Colonic mucosa (tissue), 4 donors: ENCODE measurements around the gene FBRSL1. TPM values are rescaled to one million over a fixed set of nuclear protein-coding genes. Genes with fewer than 3 reads are reported as not detected.

Source experiments
- DNase-seq: peaks from one replicate; pipeline ENCODE4 v3.0.0-alpha.2; 2020
- H3K27ac ChIP-seq: fragments of 200-600 bp; one replicate; pipeline ENCODE4 v1.8.0; 2021
- H3K27me3 ChIP-seq: fragments of 200-600 bp; one replicate; pipeline ENCODE4 v1.8.0; 2021
- H3K36me3 ChIP-seq: fragments of 200-600 bp; one replicate; pipeline ENCODE4 v1.8.0; 2021
- H3K4me1 ChIP-seq: fragments of 200-600 bp; one replicate; pipeline ENCODE4 v1.8.0; 2021; ENCODE audit warnings: mild to moderate bottlenecking
- H3K4me3 ChIP-seq: fragments of 200-600 bp; one replicate; pipeline ENCODE4 v1.8.0; 2021
- H3K9ac ChIP-seq, 2 donors: one replicate each; pipeline ENCODE4 v1.7.0; 2013; ENCODE audit warnings: control low read depth in 2 of 2, low read depth in 2 of 2, low read length in 2 of 2
- H3K9me3 ChIP-seq: fragments of 200-600 bp; one replicate; pipeline ENCODE4 v1.8.0; 2021
- CTCF ChIP-seq: fragments of 200-600 bp; IDR thresholded peaks from one replicate; pipeline ENCODE4 v1.8.0; 2022; ENCODE audit warnings: antibody characterized with exemption, mild to moderate bottlenecking
- intact Hi-C: fragments of 100-400 bp; cut with DNase I; formaldehyde crosslinking; loops from one replicate; pipeline ENCODE4 v1.14.1; 2022
- total RNA-seq, 2 donors: library from RNA; stranded (reverse); fragmentation: NEBNext Ultra II Directional in 1 of 2; extraction: Animal tissue kit (Norgen Biotek cat#: 25700) in 1 of 2; gene quantifications; one replicate each; pipeline ENCODE4 v1.2.1, GENCODE V29; 2021
- donor health status: healthy.
- donor health status: DM: no; HTN: no; CAD: no.
- donor health status: DM: no; HTN: no; CAD: no.

FBRSL1 gene
- total RNA-seq, 2 donors from 2014 or later, result 51.9 to 101 TPM

- Histone ChIP-seq H3K36me3 (no peaks in the 10 kb centered on the region), H3K27me3 (no peaks in the 10 kb centered on the region), H3K4me3 (no peak overlapping the region), H3K4me1 (peaks cover 2% of the 10 kb centered on the region), H3K9ac (no peak overlapping the region), H3K9me3 (no peaks in the 10 kb centered on the region), H3K27ac (no peak overlapping the region)
- no peak for TF ChIP-seq CTCF
- no peak for DNase-seq
- intact Hi-C loops, result no loop called here
Observed at GRCh38 chr12:132555686-132556085, 65.7 kb downstream of the FBRSL1 start.

GRCh38 chr12:132556216-132556615 is 66.3 kb downstream of the FBRSL1 start:
- Histone ChIP-seq H3K4me1 (peaks cover 3% of the 10 kb centered on the region), H3K27me3 (no peaks in the 10 kb centered on the region), H3K9me3 (no peaks in the 10 kb centered on the region), H3K36me3 (no peaks in the 10 kb centered on the region), H3K4me3 (no peak overlapping the region), H3K9ac (no peak overlapping the region), H3K27ac (no peak overlapping the region)
- intact Hi-C loops, result no loop called here
- no peak for TF ChIP-seq CTCF
- no peak for DNase-seq

DNA sequence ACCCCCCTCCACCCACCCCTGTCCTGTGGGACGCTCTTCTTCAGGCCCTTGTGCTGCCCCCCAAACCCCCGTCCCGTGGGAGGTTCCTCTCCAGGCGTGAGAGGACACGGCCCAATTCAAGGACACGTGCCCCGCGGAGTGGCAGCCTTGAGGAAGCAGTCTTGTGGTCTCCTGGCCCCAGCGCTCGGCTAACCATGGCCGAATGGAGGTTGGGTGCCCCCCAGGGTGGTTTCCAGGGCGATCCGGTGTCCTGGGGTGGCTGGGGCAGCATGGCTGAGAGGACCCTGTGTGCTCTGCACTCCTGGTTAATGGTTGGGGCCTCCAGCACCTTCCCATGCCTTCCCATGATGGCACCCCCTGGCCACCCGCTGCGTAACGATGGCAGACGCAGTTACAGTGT is 66.8 kb downstream of the FBRSL1 start:
- intact Hi-C loops, result no loop called here
- Histone ChIP-seq H3K4me3 (no peak overlapping the region), H3K27ac (no peak overlapping the region), H3K9me3 (no peaks in the 10 kb centered on the region), H3K9ac (no peak overlapping the region), H3K36me3 (no peaks in the 10 kb centered on the region), H3K27me3 (no peaks in the 10 kb centered on the region), H3K4me1 (peaks cover 6% of the 10 kb centered on the region)
- TF ChIP-seq CTCF, result no peak
- no peak for DNase-seq

DNA sequence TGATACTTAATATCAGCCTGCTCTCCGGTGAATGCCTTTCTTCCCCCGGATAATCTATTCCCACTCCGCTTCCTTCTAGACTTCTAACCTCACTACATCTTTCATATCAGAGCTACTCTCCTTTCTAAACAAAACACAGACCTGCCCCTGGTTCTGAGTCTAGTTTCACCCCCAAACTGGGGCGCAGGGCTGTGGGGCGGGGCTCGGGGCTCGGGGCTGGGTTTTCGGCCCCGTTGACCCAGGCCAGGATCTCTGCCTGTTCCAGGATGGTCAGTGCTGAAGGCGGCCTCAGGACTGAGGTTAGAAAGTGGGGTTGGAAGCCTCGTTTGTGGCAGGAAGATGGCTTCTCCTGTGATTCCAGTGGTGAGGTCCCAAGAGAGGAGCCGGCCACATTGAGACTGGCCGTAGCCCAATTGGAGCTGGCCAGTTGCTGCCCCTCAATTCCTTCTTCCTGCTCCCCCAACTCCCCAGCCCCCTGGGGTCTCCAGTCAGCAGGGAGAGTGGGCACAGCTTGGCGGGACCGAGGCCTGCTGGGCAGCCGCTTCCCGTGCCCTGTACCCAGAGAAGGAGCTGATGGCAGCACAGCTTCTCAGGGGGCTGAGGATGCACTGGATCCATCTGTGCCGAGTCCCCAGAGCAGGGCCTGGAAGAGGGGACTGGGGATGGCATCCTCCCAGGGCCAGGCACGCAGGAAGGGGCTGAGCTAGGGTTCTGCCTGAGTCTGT is 67.5 kb downstream of the FBRSL1 start:
- no peak for DNase-seq
- no peaks in the 10 kb centered on the region for H3K27me3 ChIP-seq
- intact Hi-C loops, result no loop called here
- H3K4me1 ChIP-seq, result peaks cover 7% of the 10 kb centered on the region
- H3K9me3 ChIP-seq, result no peaks in the 10 kb centered on the region
- H3K27ac ChIP-seq, result no peak overlapping the region
- no peak for TF ChIP-seq CTCF
- no peak overlapping the region for H3K4me3 ChIP-seq
- H3K9ac ChIP-seq, result no peak overlapping the region
- H3K36me3 ChIP-seq, result no peaks in the 10 kb centered on the region

DNA sequence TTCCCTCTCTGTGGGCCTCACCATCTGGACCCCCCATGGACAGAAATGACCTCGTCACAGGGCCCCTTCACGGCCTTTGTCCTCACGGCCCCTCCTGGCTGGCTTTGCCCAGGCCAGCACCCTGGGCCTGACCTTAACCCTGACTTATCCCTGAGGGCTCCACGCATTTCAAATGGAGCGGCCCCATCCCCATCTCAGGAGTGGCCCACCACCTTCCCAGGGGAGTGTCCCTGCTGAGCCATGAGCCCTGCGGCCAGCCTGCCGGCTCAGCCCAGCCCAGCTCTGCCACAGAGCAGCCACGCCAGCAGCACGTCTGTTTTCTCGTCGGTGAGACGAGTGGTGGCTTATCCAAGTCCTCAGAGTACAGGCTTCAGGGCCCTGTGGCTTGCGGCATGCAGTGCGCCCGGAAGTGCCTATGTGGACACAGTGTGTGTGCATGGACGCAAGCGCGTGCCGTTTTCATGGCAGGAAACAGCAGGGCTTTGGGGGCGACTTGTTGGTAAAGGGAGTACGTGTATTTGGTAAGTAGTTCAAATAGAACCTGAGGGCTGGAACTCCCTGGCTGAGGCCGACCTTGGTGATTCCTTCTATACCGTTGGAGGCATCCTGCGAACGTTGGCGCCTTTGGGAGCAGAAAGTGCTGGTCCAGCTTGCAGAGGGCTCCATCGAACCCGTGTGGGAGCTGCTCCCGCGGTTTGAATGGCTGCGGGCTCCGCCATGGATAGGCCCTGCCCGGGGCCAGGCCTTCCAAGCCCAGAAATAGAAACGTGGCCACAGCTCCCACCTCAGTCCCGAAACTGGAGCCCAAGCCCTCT is 68.3 kb downstream of the FBRSL1 start:
- H3K27ac ChIP-seq, result no peak overlapping the region
- no peaks in the 10 kb centered on the region for H3K9me3 ChIP-seq
- no peak overlapping the region for H3K4me3 ChIP-seq
- DNase-seq, result no peak
- no peaks in the 10 kb centered on the region for H3K36me3 ChIP-seq
- no peak overlapping the region for H3K9ac ChIP-seq
- intact Hi-C loops, result no loop called here
- H3K4me1 ChIP-seq, result peaks cover 7% of the 10 kb centered on the region
- TF ChIP-seq CTCF, result no peak
- H3K27me3 ChIP-seq, result no peaks in the 10 kb centered on the region
